Measurements from ENCODE around the gene RXRB.

RXRB gene

GRCh38 chr6:33200219-33201146 is at the start of gene RXRB, which contains the start of gene SLC39A7:
TSS of gene RXRB (minus strand) at chr6:33200665. CDS start at chr6:33200476, 189 bp downstream.
TSS of gene SLC39A7 (plus strand) at chr6:33200867. CDS start at chr6:33201246, 379 bp downstream.
- Histone ChIP-seq H3K36me3 (ENCODE audit: control insufficient read depth, insufficient read depth, low read length) (peaks cover 32% of the 10 kb centered on the region), H3K4me3 (ENCODE audit: low read depth, low read length) (peak within 1 kb of the TSS; percentile 99), H3K9ac (ENCODE audit: low read depth, low read length) (peak within 1 kb of the TSS; percentile 99), H3K27me3 (ENCODE audit: control insufficient read depth, insufficient read depth, low read length) (peaks cover 6% of the 10 kb centered on the region), H3K9me3 (ENCODE audit: control insufficient read depth, insufficient read depth, low read length) (no peaks in the 10 kb centered on the region), H3K4me1 (ENCODE audit: control insufficient read depth, insufficient read depth, low read length) (peaks cover 24% of the 10 kb centered on the region)

DNA sequence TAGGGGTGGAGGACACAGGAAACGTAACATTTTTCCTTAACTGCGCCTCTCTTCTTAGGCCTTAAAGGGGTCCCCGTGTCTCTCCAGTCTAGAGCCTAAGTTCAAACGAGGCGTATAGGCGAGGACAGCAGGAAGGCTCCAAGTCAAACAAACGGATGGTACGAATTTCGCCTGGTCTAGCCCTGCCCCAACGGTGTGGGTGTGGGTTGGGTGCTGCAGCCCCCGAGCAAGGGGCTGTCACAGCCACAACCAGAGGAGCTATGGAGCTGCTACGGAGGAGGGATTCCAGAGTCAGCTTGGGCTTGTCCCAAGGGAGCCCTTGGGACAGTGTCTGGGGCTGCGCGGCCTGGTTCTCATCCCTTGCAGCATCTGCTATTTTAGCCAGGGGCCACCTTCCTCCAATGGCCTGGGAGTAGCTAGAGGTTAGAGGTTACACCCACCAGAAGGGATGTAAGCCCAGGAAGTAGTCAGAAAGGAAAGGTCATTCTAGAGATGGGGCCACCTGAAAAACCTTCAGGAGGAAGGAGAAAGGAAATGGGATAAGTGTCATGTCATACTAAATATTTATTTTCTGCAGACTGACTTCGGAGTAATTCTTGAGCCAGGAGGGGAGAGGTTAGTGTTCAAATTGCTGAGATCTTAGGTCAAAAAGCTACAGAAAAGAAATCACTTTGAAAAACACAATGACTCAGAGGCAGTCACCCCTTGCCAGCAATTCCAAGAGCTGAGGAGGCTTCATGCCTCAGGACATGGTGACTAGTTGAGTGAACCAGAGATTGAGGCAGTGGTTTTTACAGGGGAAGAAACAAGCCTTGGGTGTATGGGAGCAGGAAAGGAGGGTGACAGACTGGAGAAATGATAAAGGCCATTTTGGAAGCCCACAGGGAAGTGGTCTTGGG is 49.5 kb upstream of the RXRB start:
- Histone ChIP-seq H3K4me1 (ENCODE audit: control insufficient read depth, insufficient read depth, low read length) (peaks cover 4% of the 10 kb centered on the region), H3K27me3 (ENCODE audit: control insufficient read depth, insufficient read depth, low read length) (peaks cover 22% of the 10 kb centered on the region), H3K9me3 (ENCODE audit: control insufficient read depth, insufficient read depth, low read length) (no peaks in the 10 kb centered on the region), H3K36me3 (ENCODE audit: control insufficient read depth, insufficient read depth, low read length) (peaks cover 3% of the 10 kb centered on the region), H3K4me3 (ENCODE audit: low read depth, low read length) (peak overlapping the region; percentile 94), H3K9ac (ENCODE audit: low read depth, low read length) (peak overlapping the region; percentile 95)

DNA sequence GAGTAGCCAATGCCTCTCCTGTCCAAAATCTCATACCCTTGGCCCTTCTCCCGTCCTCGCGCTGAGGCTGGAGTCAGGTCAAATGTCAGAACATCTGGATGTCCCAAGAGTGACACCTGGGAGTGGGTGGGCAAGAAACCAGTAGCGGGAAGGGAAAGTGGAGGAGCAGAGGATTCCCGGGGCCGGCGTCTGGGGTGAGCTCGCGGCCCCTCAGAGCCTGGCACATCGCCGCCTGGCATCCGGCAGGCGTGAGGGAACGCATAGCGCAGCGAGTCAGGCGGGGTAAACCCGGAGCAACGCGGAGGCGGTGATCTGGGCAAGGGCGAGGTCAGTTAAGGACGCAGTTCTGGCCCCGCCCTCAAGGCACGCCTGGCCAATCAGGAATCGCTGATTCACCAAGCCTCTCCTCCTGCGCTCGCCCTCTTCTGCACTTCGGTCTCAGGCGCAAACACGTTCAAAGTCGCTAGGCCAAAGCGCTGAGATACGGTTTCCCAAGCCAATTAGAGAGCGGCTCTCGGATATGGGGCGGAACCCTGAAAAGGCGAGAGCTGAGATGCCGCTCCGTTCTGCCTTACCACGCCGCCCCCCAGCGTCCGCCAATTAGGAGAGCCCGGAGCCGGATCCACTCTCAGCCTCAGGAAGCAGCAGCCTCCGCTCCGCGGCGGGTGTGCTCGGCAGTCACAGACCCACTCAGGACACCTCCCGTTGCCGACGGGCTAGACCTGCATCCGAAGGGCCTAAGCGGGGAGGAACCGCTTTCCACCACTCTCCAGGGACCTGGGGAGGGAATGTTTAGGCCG is 48.7 kb upstream of the RXRB start:
- Histone ChIP-seq H3K4me3 (ENCODE audit: low read depth, low read length) (peak overlapping the region; percentile 94), H3K9ac (ENCODE audit: low read depth, low read length) (peak overlapping the region; percentile 95), H3K36me3 (ENCODE audit: control insufficient read depth, insufficient read depth, low read length) (peaks cover 3% of the 10 kb centered on the region), H3K9me3 (ENCODE audit: control insufficient read depth, insufficient read depth, low read length) (no peaks in the 10 kb centered on the region), H3K27me3 (ENCODE audit: control insufficient read depth, insufficient read depth, low read length) (peaks cover 22% of the 10 kb centered on the region), H3K4me1 (ENCODE audit: control insufficient read depth, insufficient read depth, low read length) (peaks cover 4% of the 10 kb centered on the region)

- Histone ChIP-seq H3K27me3 (ENCODE audit: control insufficient read depth, insufficient read depth, low read length) (peaks cover 22% of the 10 kb centered on the region), H3K4me1 (ENCODE audit: control insufficient read depth, insufficient read depth, low read length) (peaks cover 4% of the 10 kb centered on the region), H3K9ac (ENCODE audit: low read depth, low read length) (no peak overlapping the region), H3K36me3 (ENCODE audit: control insufficient read depth, insufficient read depth, low read length) (peaks cover under 1% of the 10 kb centered on the region), H3K4me3 (ENCODE audit: low read depth, low read length) (peak overlapping the region; percentile 76), H3K9me3 (ENCODE audit: control insufficient read depth, insufficient read depth, low read length) (no peaks in the 10 kb centered on the region)
Observed at GRCh38 chr6:33248643-33248931, 48.1 kb upstream of the RXRB start.

GRCh38 chr6:33247977-33248642 is 47.6 kb upstream of the RXRB start:
- Histone ChIP-seq H3K4me1 (ENCODE audit: control insufficient read depth, insufficient read depth, low read length) (peaks cover 4% of the 10 kb centered on the region), H3K9ac (ENCODE audit: low read depth, low read length) (no peak overlapping the region), H3K4me3 (ENCODE audit: low read depth, low read length) (peak overlapping the region; percentile 76), H3K36me3 (ENCODE audit: control insufficient read depth, insufficient read depth, low read length) (no peaks in the 10 kb centered on the region), H3K9me3 (ENCODE audit: control insufficient read depth, insufficient read depth, low read length) (no peaks in the 10 kb centered on the region), H3K27me3 (ENCODE audit: control insufficient read depth, insufficient read depth, low read length) (peaks cover 24% of the 10 kb centered on the region)

DNA sequence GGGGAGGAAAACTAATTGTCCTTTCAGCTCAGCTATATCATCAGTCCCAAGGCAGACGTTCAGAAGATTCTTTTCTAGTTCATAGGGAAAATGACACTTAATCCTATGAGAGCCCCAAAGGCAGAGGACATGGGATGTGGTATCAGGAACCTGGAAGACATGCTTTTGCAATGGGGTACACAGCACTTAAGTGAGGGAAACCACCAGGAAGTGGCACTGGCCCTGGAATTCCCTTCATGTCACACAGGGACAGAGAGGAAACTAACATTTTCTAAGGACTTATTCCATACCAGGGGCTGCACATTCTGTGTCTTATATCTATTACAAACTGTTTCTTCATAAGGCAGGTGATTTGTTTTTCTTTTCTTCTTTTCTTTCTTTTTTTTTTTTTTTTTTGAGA is 43.0 kb upstream of the RXRB start:
- no peak overlapping the region for H3K4me3 ChIP-seq (ENCODE audit: low read depth, low read length)
- H3K27me3 ChIP-seq (ENCODE audit: control insufficient read depth, insufficient read depth, low read length) = peaks cover 35% of the 10 kb centered on the region
- H3K4me1 ChIP-seq (ENCODE audit: control insufficient read depth, insufficient read depth, low read length) = no peaks in the 10 kb centered on the region
- H3K9me3 ChIP-seq (ENCODE audit: control insufficient read depth, insufficient read depth, low read length) = no peaks in the 10 kb centered on the region
- H3K9ac ChIP-seq (ENCODE audit: low read depth, low read length) = no peak overlapping the region
- H3K36me3 ChIP-seq (ENCODE audit: control insufficient read depth, insufficient read depth, low read length) = no peaks in the 10 kb centered on the region

GRCh38 chr6:33241968-33242367 is 41.5 kb upstream of the RXRB start:
- Histone ChIP-seq H3K9me3 (ENCODE audit: control insufficient read depth, insufficient read depth, low read length) (no peaks in the 10 kb centered on the region), H3K4me1 (ENCODE audit: control insufficient read depth, insufficient read depth, low read length) (no peaks in the 10 kb centered on the region), H3K36me3 (ENCODE audit: control insufficient read depth, insufficient read depth, low read length) (no peaks in the 10 kb centered on the region), H3K9ac (ENCODE audit: low read depth, low read length) (no peak overlapping the region), H3K4me3 (ENCODE audit: low read depth, low read length) (no peak overlapping the region), H3K27me3 (ENCODE audit: control insufficient read depth, insufficient read depth, low read length) (peaks cover 23% of the 10 kb centered on the region)

- H3K4me1 ChIP-seq (ENCODE audit: control insufficient read depth, insufficient read depth, low read length) = peaks cover 8% of the 10 kb centered on the region
- no peak overlapping the region for H3K9ac ChIP-seq (ENCODE audit: low read depth, low read length)
- no peaks in the 10 kb centered on the region for H3K9me3 ChIP-seq (ENCODE audit: control insufficient read depth, insufficient read depth, low read length)
- no peak overlapping the region for H3K4me3 ChIP-seq (ENCODE audit: low read depth, low read length)
- peaks cover 14% of the 10 kb centered on the region for H3K27me3 ChIP-seq (ENCODE audit: control insufficient read depth, insufficient read depth, low read length)
- no peaks in the 10 kb centered on the region for H3K36me3 ChIP-seq (ENCODE audit: control insufficient read depth, insufficient read depth, low read length)
Observed at GRCh38 chr6:33237741-33238140, 37.3 kb upstream of the RXRB start.

GRCh38 chr6:33236852-33237251 is 36.4 kb upstream of the RXRB start:
- Histone ChIP-seq H3K27me3 (ENCODE audit: control insufficient read depth, insufficient read depth, low read length) (peaks cover 9% of the 10 kb centered on the region), H3K36me3 (ENCODE audit: control insufficient read depth, insufficient read depth, low read length) (no peaks in the 10 kb centered on the region), H3K4me3 (ENCODE audit: low read depth, low read length) (no peak overlapping the region), H3K9me3 (ENCODE audit: control insufficient read depth, insufficient read depth, low read length) (no peaks in the 10 kb centered on the region), H3K9ac (ENCODE audit: low read depth, low read length) (no peak overlapping the region), H3K4me1 (ENCODE audit: control insufficient read depth, insufficient read depth, low read length) (peaks cover 8% of the 10 kb centered on the region)

- Histone ChIP-seq H3K4me3 (ENCODE audit: low read depth, low read length) (no peak overlapping the region), H3K27me3 (ENCODE audit: control insufficient read depth, insufficient read depth, low read length) (peaks cover 9% of the 10 kb centered on the region), H3K9ac (ENCODE audit: low read depth, low read length) (no peak overlapping the region), H3K36me3 (ENCODE audit: control insufficient read depth, insufficient read depth, low read length) (no peaks in the 10 kb centered on the region), H3K4me1 (ENCODE audit: control insufficient read depth, insufficient read depth, low read length) (peaks cover 8% of the 10 kb centered on the region), H3K9me3 (ENCODE audit: control insufficient read depth, insufficient read depth, low read length) (no peaks in the 10 kb centered on the region)
Observed at GRCh38 chr6:33236328-33236727, 35.9 kb upstream of the RXRB start.

GRCh38 chr6:33235221-33235634 is 34.8 kb upstream of the RXRB start:
- Histone ChIP-seq H3K27me3 (ENCODE audit: control insufficient read depth, insufficient read depth, low read length) (peaks cover 11% of the 10 kb centered on the region), H3K9me3 (ENCODE audit: control insufficient read depth, insufficient read depth, low read length) (no peaks in the 10 kb centered on the region), H3K36me3 (ENCODE audit: control insufficient read depth, insufficient read depth, low read length) (no peaks in the 10 kb centered on the region), H3K4me1 (ENCODE audit: control insufficient read depth, insufficient read depth, low read length) (peaks cover 8% of the 10 kb centered on the region), H3K9ac (ENCODE audit: low read depth, low read length) (no peak overlapping the region), H3K4me3 (ENCODE audit: low read depth, low read length) (no peak overlapping the region)

All from iPS-15b (cell line).